ENCODE measurements around the gene KCNQ1. TPM values are rescaled to one million over a fixed set of nuclear protein-coding genes. Genes with fewer than 3 reads are reported as not detected.

The KCNQ1 gene
- total RNA-seq, 2 donors from 2014 or later: 18.6 to 25.5 TPM

DNA sequence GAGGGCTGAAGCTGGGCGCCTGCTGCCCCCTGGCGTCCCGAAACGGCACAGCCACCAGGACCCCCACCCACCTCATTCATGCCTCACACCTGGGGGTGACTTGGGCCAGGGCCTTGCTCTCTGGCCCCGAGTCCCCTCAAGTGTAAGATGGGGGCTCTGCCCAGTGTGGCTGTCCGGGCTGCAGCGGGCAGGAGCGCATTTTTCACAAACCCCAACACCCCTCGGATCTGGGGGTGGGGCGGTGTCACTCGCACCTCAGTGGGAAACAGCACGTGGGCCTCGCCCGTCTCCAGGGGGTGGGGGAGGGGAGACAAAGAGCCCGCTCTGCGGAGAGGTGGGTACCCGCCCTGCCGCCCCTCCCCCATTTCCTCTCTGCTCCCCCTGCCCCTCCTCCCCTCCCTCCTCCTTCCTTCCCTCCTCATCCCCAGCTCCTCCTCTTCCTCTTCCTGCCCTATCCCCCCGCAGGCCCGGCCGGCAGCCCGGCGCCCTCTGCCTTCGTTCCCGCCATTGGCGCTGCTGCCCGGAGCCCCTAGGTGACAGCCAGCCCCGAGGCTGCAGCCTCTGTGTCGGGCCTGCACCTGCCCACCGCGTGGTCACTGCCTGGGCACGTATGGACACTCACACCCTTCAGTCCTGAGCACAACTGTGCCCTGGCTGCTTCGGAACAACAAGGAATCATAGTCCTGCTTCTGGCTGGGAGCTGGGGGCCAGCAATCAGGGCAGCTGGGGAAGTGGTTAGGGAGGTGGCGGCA is 447.6 kb downstream of the KCNQ1 start:
- DNase-seq (peak; percentile 48 to 49 (median 48)), ATAC-seq (peak; percentile 66)
- Mint-ChIP-seq H3K4me3 (peak overlapping the region; percentile 85), H3K36me3 (ENCODE audit: low read depth) (no peaks in the 10 kb centered on the region), H3K4me1 (peaks cover 21% of the 10 kb centered on the region), H3K27me3 (no peaks in the 10 kb centered on the region), H3K27ac (peak overlapping the region; percentile 70)
- H3K9me3 ChIP-seq (ENCODE audit: control insufficient read depth, low read length, poor library complexity, severe bottlenecking): no peaks in the 10 kb centered on the region

DNA sequence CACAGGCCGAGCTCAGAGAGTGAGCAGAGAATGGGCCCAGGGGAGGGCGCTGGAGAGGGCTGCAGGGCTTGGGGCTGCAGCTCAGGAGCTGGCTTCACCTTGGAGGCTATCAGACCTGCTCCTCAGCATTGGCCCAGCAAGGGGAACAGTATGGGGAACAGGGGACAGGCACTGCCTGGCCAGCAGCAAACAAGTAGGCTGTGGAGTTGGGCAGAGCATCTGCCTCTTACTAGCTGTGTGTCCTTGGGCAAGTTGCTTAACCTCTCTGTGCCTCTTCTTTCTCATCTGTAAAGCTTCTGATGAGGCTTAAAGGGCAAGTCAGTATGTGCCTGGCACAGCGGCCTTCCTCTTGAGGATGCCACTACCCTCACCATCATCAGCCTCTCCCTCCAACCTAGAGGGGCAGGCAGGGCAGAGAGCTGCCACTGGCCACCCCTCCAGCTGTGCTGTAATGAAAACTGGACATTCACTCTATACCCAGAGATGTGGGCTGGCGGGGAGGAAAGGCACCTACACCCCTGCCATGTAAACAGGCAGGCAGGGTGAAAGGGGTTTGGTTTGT is 448.2 kb downstream of the KCNQ1 start:
- Mint-ChIP-seq H3K27ac (peak overlapping the region; percentile 70), H3K27me3 (no peaks in the 10 kb centered on the region), H3K4me1 (peaks cover 21% of the 10 kb centered on the region), H3K36me3 (ENCODE audit: low read depth) (no peaks in the 10 kb centered on the region), H3K4me3 (peak overlapping the region; percentile 85)
- no peaks in the 10 kb centered on the region for H3K9me3 ChIP-seq (ENCODE audit: control insufficient read depth, low read length, poor library complexity, severe bottlenecking)
- peak; percentile 69 for ATAC-seq
- DNase-seq: peak in 2 of 3 donors; percentile 26 to 30

GRCh38 chr11:2893935-2894334 is 449.1 kb downstream of the KCNQ1 start:
- H3K4me3 Mint-ChIP-seq: peak overlapping the region; percentile 68
- ATAC-seq (no peak), DNase-seq (no peak)
- no peaks in the 10 kb centered on the region for H3K9me3 ChIP-seq (ENCODE audit: control insufficient read depth, low read length, poor library complexity, severe bottlenecking)
- H3K27ac Mint-ChIP-seq: peak overlapping the region; percentile 73
- peaks cover 27% of the 10 kb centered on the region for H3K4me1 Mint-ChIP-seq
- H3K36me3 Mint-ChIP-seq (ENCODE audit: low read depth): no peaks in the 10 kb centered on the region
- H3K27me3 Mint-ChIP-seq: no peaks in the 10 kb centered on the region

DNA sequence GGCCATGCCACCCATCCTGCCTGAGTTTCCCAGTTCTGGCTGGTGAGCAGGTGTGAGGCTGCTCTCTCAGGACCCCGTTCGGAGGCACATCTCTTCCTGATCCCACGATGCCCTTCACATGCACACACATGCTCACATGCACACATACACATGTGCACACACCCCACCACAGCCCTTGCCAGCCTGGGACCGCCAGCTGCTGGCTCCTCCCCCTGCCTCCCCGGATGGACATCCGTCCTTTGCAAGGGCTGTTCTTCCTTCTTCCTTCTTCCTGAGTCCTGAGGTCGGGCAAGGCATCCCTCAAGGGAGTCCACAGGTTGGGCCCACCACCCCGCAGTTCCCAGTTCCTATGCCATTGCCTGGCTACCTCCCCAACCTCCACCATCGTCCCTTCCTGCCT is 451.2 kb downstream of the KCNQ1 start:
- no peak overlapping the region for H3K4me3 Mint-ChIP-seq
- H3K9me3 ChIP-seq (ENCODE audit: control insufficient read depth, low read length, poor library complexity, severe bottlenecking): no peaks in the 10 kb centered on the region
- H3K4me1 Mint-ChIP-seq: peaks cover 37% of the 10 kb centered on the region
- no peaks in the 10 kb centered on the region for H3K27me3 Mint-ChIP-seq
- DNase-seq (no peak), ATAC-seq (no peak)
- no peak overlapping the region for H3K27ac Mint-ChIP-seq
- no peaks in the 10 kb centered on the region for H3K36me3 Mint-ChIP-seq (ENCODE audit: low read depth)

- ATAC-seq: no peak
- H3K9me3 ChIP-seq (ENCODE audit: control insufficient read depth, low read length, poor library complexity, severe bottlenecking): no peaks in the 10 kb centered on the region
- DNase-seq: no peak
- Mint-ChIP-seq H3K27ac (no peak overlapping the region), H3K4me3 (no peak overlapping the region), H3K4me1 (peaks cover 40% of the 10 kb centered on the region), H3K27me3 (no peaks in the 10 kb centered on the region), H3K36me3 (ENCODE audit: low read depth) (no peaks in the 10 kb centered on the region)
Observed at GRCh38 chr11:2897048-2897447, 452.2 kb downstream of the KCNQ1 start.

- H3K27me3 Mint-ChIP-seq: no peaks in the 10 kb centered on the region
- H3K4me1 Mint-ChIP-seq: peaks cover 40% of the 10 kb centered on the region
- no peaks in the 10 kb centered on the region for H3K9me3 ChIP-seq (ENCODE audit: control insufficient read depth, low read length, poor library complexity, severe bottlenecking)
- H3K27ac Mint-ChIP-seq: peak overlapping the region; percentile 92
- no peaks in the 10 kb centered on the region for H3K36me3 Mint-ChIP-seq (ENCODE audit: low read depth)
- DNase-seq (peak in 2 of 3 donors; percentile 28 to 37), ATAC-seq (peak; percentile 61)
- H3K4me3 Mint-ChIP-seq: peak overlapping the region; percentile 88
Observed at GRCh38 chr11:2898366-2899079, 453.7 kb downstream of the KCNQ1 start.

Other genes starting within 250 kb of the KCNQ1 start
- gene ASCL2, start 174.4 kb upstream of the KCNQ1 start, total RNA-seq: under 1 TPM in 1 of 2 donors, not detected in 1; 0.18 TPM
- 10 to 100 TPM; 50.1 to 89.1 TPM for gene C11orf21, start 143.1 kb upstream of the KCNQ1 start, total RNA-seq
- 10 to 100 TPM; 65.7 to 93.2 TPM for gene TSPAN32, start 143.0 kb upstream of the KCNQ1 start, total RNA-seq
- 100 to 1,000 TPM; 153 to 194 TPM for gene CD81, start 67.7 kb upstream of the KCNQ1 start, total RNA-seq
- 10 to 100 TPM; 47.9 to 60.3 TPM for gene TSSC4, start 44.3 kb upstream of the KCNQ1 start, total RNA-seq
- under 1 TPM; 0.07 to 0.08 TPM for gene TRPM5, start 494 bp upstream of the KCNQ1 start, total RNA-seq